HG02840 (cell line): ENCODE data around the gene CRYM.
"Not testable (repeated sequence)": the region's sequence is repeated elsewhere in the genome, so short reads cannot be mapped to it uniquely, and the experiment has no call there.

Experiments
- ATAC-seq: cut with Tn5 transposase; IDR thresholded peaks from one replicate; pipeline ENCODE4 v1.9.1; 2021; ENCODE audit warnings: mild to moderate bottlenecking, moderate library complexity, moderate number of reproducible peaks; ENCODE audit not compliant: unreplicated experiment, low FRiP score

Gene CRYM

DNA sequence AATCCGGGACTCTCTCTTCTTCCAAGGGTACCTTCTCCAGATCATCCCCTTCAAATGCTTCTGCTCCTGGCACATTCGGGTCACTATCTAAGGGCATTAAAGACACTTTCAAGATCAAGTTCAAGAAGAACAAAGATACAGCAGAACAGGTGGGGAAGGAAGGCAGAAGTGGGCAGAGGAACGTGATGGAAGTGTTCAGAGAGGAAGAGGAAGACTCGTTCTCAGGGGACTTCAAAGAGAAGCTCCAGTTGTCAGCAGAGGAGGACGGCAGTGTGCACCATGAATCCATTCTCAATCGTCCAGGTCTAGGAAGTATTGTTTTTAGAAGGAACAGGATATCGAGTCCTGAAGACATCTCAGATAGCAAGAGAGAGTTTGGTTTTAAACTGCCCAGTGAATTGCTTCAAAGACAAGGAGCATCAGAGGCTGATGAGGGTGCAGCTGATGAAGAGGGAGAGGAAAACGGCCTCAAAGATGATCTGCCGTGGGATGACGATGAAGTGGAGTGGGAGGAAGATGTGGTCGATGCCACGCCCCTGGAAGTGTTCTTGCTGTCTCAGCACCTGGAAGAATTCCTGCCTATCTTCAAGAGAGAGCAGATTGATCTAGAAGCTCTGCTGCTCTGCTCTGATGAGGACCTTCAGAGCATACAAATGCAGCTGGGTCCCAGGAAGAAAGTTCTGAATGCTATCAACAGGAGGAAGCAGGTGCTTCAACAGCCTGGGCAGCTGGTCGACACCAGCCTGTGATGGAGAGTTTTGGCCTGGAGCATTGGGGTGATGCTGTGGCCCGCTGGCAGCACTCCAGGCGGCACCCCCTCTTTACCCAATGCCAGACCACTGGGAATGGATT lies 27.8 kb downstream of the CRYM start:
- no peak for ATAC-seq

DNA sequence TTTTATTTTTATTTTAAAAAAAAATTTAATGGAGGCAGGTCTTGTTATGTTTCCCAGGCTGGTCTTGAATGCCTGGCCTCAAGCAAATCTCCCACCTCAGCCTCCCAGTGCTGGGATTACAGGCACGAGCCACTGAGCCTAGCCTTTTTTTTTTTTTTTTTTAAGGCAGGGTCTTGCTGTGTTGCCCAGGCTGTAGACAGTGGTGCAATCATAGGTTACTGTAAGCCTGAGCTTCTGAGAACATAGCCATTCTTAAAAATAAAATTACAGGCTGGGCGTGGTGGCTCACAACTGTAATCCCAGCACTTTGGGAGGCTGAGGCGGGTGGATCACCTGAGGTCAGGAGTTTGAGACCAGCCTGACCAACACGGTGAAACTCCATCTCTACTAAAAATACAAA lies 29.9 kb downstream of the CRYM start:
- ATAC-seq = not testable (repeated sequence)

DNA sequence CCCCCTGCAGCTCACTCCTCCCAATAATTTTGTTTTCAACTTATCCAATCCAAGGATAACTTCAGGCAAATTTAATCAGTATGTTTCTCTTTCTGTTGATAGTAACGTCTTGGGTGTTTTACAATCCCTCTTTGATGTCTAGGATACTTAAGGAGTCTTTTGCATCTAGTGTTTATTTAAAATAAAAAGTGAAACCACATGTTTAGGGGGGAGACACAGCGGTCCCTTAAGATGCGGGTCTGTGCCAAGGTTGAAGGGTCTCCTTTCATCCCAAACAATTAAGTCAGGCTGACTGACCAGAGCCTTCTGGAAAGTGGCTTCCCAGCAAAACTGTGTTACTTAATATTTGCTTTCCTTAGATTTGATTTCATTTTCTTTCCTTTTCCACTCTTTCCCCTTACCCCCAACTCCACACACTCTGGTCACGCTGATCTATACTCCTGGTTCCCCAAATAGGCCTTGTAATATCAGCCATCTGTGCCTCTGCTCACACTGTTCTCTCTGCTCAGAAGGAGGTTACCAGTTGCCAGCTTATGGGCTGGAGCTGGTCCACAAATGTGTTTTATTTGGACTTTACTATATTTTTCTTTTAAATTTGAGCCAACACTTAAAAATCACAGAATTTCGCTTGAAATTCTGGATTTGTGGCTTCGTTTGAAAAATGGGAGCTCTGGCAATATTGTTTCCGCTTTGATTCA lies 33.4 kb downstream of the CRYM start:
- no peak for ATAC-seq

DNA sequence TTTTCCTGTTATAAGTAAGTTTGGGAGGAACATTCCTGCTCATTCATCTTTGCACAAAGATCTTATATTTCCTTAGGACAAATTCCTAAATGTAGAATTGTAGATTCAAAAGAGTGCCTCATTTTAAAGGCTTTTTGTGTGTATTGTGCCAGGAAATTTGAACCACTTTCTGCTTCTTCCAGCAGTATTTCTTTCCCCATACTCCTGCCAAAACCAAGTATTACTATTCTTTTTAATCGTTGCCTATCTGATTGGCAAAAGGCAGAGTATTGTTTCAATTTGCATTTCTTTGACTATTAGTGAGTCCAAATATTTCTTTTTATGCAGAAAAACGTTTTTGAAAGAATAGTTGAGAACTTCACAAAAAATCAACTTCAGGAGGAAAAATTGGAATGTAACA lies 35.3 kb downstream of the CRYM start:
- no peak for ATAC-seq

DNA sequence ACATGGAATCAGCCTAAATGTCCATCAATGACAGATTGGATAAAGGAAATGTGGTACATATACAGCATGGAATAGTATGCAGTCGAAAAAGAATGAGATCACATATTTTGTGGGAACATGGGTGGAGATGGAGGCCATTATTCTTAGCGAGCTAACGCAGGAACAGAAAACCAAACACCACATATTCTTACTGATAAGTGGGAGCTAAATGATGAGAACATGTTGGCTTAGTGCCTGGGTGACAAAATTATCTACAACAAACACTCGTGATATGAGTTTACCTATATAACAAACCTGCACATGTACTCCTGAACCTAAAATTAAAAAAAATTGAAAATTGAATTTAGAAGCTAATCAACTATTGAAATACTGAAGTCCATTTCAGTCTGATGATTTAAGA lies 38.4 kb downstream of the CRYM start:
- no peak for ATAC-seq

DNA sequence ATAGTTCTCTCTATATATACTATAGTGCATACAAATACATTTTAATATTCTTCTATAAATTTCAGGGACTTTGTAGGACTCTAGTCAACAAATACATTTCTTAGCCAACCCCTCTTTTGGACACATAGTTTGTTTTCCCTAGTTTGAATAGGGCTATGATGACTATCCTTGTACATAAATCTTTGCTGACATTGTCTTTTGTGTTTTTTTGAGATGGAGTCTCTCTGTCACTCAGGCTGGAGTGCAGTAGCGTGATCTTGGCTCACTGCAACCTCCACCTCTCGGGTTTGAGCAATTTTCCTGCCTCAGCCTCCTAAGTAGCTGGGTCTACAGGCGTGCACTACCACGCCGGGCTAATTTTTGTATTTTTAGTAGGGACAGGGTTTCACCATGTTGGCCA lies 41.3 kb downstream of the CRYM start:
- ATAC-seq = no peak

DNA sequence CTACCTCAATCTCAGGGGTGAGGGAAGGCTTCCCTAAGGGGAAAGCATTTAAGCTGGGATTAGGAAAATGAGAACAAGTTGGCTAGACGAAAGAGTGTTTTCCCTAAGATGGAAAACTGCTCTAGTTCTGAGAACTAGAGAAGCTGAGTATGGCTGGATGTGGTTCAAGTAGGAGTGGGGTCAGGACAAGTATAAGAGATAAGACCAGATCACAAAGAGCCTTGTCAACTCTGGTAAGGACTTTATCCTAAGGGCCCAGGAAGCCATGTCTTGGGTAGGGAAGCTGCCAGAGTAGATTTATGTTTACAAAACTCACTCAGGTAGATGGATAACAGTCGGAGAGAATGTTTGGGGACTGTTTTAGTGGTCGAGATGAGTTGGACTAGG lies 42.9 kb downstream of the CRYM start:
- ATAC-seq = no peak

DNA sequence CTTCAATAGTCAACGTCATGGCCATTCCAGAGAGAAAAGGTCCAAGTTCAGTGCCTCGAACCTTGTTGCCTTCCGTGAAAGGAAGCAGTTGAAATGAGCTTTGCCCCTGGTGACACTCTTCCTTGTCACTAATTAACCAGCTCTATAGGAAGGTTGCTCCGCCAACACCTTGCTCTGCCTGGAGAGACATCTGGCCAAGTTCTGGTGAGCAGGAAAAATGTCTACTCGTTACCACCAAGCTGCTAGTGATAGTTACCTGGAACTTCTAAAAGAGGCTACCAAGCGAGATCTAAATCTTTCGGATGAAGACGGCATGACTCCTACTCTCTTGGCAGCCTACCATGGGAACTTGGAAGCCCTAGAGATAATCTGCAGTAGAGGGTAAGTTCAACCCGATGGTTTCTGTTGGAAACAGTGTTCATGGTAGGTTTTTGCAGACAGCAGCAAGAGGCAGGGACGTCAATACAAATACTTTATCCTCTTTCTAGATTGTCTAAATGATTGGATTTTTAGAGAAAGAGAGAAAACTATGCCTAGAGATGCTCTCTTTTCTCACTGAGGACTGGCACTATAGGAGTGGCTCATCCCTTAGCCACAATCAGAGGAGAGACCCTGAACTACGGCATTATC lies 44.5 kb downstream of the CRYM start, which contains the start of gene ANKS4B:
ANKS4B (plus strand) TSS at position 179 of the 630 bp plus-strand sequence; CDS start at position 218, 39 bp downstream.
- ATAC-seq = no peak

DNA sequence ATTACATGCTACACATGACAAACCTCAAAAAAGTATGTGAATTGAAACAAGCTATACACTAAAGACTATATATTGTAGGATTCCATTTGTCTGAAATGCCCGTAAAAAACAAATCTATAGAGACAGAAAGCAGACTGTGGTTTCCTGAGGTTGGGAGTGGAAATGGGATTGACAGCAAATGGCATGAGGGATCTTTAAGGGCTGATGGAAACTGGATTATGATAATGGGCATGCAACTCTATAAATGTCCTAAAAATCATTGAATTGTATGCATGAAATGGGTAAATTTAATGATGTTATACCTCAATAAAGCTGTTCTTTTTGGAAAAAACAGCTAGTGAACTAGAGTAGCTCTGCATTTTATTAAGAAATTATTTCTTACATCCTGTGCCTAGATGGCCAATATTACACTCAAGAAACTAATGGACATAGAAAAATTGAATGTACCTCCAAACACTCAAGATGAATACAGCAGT lies 45.0 kb downstream of the CRYM start:
- no peak for ATAC-seq

DNA sequence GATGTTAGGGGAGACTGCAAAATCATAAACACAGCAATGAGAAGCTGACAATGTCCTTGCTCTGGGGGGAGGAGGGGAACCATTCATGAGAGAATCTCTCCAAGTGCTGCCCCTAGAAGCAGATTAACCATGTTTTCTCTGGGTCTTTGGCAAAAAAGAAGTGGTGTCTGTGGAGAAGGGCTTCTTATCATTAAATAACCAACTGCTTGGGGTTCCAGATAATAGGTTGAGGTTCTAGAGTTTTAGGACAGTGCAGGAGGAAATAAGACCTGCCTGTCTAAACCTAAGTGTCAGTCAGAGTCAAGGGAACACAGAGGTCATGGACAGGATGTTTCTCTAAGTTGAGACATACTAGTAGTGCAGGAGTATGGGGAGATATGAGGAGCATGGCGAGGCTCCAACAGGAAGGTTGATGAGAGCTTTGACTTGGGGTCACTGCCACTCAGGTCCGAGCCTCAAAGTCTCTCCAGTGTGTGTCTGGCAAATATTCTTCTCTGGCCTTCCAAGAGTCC lies 49.7 kb downstream of the CRYM start:
- no peak for ATAC-seq

DNA sequence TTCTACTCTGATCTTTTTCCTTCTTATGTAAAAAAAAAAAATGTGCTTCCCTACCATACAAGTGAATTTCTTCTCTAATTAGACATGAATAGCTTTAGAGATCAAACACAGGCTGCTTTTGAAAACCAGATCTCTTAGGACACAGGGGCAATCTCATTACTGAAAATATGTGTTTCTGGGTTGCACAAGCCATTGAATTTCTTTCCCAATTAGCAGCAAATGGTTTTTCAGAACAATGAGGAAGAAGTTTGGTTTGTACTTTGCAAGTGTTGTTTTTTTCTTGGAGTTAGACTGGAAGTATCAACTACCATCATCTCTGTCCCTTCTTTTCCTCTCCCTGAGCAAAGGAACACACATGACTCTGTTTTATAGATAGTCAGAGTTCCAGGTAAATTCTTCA lies 50.2 kb downstream of the CRYM start:
- no peak for ATAC-seq

DNA sequence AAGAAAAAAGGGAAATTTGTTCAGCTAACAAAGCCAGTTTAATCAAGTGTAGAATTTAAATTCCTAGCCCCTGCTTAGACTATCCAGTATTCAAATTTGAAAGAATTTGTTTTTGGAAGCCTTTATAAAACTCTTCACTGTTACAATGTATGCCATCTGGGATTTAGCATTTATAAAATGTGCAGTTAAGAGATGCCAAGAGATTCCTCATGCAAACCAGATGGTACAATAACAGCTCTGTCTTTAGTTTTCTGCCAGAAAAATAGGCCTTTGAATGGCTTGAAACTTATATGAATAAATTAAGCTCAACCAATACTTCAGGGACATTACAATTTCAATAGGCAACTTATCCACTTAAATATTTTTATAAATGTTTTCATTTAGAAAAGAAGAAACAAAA lies 51.3 kb downstream of the CRYM start:
- no peak for ATAC-seq

DNA sequence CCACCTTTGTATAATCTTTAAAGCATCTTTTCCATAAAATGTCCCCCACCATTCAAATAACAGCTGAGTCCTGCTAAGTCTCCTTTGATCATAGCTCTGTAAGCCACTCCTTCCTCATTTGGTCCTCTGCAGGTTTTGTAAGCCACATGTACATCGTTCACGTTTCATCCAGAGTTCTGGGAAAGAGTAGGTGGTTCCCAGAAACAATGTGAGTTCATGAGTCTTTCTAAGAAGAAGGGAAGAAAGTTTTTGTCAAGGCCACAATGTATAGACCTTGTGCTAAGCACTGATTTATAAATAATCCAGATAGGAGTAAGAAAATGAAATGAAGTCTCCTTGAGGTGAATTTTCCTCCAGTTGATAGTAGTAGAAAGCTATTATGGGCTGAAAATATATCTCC lies 53.3 kb downstream of the CRYM start:
- no peak for ATAC-seq

DNA sequence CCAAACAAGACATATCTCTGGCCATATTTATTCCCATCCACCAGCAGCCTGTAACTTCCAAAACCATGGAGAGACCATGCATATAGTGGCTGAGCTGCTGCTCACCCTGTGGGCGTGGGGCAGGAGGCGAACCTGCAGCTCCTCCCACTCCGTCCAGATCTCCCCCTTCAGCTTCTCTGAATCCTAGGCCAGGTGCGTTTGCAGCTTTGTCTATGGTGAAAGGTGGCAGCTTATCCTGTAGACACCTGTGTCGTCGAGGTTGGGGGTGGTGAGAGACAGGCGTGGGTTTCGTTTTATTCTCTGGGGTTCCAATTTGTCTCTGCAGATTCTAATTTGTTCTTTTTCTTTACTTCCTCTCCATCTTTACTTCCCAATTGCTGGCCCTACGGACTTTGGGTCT lies 54.3 kb downstream of the CRYM start:
- no peak for ATAC-seq

DNA sequence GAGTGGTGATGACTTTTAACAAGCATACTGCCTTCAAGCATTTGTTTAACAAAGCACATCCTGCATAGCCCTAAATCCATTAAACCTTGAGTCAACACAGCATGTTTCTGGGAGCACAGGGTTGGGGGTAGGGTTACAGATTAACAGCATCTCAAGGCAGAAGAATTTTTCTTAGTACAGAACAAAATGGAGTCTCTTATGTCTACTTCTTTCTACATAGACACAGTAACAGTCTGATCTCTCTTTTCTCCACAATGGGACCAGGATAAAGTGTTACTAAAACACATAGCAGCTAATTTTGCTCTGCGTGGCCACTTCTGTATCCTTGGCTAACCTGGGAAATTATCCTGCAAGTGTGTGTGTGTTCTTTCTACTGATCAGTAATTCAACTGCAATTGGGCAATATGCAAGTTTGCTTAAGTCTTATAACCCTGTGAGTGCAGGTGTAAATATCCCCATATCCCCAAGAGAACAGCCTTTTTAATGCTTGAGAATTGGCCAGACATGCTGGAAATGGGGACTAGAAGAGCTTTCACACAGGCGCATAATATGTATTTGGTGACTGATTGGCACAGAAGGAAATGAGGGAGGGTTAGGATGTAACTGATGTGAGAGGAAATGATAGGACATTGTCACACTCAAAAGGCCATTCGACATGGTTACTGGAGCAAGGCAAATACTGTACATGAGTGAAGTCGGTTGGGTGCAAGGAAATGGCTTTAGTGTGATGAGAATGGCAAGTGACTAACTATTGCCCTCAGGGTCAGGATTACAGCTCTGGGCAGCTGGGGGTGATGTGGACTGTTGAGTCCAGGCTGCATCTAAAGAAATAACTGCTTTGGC lies 55.4 kb downstream of the CRYM start:
- no peak for ATAC-seq

DNA sequence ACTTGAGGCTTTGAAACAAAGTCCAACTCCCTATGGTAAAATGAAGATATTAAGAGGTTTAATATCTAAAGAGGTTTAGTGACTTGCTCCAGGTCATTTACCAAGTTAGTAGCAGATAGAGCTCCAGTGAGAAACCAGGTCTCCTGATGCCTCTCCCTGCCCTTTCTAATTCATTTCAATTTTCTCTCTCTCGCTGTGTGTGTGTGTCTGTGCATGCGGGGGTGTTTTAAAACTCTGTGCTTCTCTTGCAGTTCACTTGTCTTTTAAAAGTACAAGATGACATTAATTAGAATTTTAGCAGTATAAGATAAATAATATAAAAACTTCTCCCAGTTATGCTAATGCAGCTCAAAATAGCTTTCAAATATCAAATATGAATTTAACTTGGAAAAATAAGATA lies 58.5 kb downstream of the CRYM start:
- no peak for ATAC-seq

DNA sequence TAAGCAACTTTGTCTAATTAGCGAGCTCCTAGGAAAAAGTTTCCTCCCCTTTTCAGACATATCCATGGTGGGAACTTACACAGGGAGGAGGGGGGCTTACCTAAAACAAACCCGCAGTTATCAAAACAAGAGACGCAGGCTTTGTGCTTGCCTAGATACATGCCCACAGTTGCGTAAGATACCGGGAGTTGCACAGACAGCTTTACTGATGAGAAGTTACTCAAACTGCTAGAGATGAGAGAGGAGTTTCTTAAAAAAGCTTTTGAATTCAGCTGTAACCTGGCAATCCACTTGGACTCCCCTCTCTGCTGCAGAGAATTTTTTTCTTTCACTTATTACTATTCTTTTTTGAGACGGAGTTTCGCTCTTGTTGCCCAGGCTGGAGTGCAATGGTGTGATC lies 59.9 kb downstream of the CRYM start:
- ATAC-seq = no peak

DNA sequence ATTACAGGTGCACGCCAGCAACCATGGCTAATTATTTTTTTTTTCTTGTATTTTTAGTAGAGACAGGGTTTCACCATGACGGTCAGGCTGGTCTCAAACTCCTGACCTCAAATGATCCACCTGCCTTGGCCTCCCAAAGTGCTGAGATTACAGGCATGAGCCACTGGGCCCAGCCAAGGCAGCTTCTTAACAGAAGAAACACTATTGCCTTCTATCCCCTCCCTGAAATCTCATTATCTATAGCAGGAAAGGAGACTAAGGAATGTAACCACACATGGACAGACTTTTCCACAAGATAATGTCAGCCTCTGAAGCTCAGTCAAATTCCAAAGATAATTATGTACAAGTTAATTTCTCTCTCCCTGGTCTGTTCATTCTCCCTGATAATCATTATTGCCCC lies 61.0 kb downstream of the CRYM start:
- no peak for ATAC-seq

DNA sequence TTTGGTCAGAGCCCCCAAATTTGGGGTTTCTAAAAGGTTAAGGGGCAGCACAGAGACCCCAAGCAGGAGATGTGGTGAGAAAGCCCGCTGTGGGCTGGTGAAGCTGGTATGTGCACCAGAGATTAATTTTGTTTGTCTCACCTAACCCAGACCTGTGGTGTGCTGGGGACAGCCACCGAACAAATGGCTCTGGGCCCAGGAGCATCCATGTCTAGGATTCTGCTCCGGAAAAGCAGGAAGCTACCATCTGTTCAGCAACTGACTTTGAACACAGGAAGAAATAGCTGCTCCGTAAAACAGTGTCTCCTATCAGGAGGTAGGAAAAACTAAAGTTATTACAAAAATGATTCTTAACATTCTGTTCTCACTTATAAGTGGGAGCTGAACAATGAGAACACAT lies 64.0 kb downstream of the CRYM start:
- no peak for ATAC-seq

DNA sequence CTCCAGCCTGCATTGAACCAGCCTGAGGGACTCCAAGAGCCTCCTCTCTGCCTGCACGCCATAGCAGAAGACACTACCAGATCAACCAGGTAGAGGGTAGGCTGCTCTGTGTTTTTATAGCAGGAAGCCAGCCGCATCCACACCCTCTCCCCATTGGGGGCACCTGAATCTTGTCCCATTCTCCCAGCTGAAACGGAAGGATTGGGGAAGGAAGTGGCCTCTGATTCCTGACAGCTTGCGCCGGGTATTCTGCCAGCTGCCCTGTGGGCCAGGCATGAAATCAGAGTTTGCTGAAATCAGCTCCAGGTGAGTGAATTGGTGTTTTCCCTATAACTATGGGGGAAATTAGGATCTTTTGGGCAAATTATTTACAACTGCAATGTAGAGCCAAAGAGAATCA lies 66.6 kb downstream of the CRYM start, which contains the start of gene ZP2:
ZP2 (minus strand) TSS at position 89 of the 400 bp plus-strand sequence; CDS start at position 62, 27 bp downstream.
- ATAC-seq = no peak
